ENCODE data around the gene NFAT5.

NFAT5 gene

GRCh38 chr16:69616082-69616481, 50.3 kb downstream of the NFAT5 start:
- TF ChIP-seq, protein P1, sequence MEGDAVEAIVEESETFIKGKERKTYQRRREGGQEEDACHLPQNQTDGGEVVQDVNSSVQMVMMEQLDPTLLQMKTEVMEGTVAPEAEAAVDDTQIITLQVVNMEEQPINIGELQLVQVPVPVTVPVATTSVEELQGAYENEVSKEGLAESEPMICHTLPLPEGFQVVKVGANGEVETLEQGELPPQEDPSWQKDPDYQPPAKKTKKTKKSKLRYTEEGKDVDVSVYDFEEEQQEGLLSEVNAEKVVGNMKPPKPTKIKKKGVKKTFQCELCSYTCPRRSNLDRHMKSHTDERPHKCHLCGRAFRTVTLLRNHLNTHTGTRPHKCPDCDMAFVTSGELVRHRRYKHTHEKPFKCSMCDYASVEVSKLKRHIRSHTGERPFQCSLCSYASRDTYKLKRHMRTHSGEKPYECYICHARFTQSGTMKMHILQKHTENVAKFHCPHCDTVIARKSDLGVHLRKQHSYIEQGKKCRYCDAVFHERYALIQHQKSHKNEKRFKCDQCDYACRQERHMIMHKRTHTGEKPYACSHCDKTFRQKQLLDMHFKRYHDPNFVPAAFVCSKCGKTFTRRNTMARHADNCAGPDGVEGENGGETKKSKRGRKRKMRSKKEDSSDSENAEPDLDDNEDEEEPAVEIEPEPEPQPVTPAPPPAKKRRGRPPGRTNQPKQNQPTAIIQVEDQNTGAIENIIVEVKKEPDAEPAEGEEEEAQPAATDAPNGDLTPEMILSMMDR (IDR thresholded peaks at IDR 0.05), result no peak
- DNase-seq (ENCODE audit: low spot score), result no peak
- Histone ChIP-seq H3K27ac (no peak overlapping the region), H3K4me3 (no peak overlapping the region)

DNA sequence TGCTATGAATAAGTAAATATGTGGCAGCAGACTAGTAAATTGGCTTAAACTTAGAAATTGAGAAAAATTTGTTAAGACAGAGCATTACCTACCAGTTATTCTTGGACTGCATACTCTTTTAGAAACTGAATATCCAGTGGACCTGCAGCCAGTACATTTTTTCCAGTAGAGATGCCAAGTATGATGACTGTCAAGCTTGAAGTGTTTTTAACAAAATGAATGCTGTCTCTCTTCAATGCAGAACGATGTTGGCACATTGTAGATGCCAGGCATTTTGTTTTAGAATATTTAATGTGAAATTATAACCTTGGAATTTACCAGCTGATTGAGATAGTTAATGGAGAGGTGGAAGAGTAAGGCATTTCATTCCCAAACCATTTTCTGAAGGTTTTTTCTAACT, 52.5 kb downstream of the NFAT5 start:
- peak overlapping the region in 1 of 2 donors; percentile 44 for H3K27ac ChIP-seq
- DNase-seq (ENCODE audit: low spot score), result no peak
- TF ChIP-seq, protein P1 (IDR thresholded peaks at IDR 0.05), result no peak
- no peak overlapping the region for H3K4me3 ChIP-seq

- TF ChIP-seq, protein P1 (IDR thresholded peaks at IDR 0.05), result no peak
- peak overlapping the region; percentile 19 to 40 for H3K27ac ChIP-seq
- no peak overlapping the region for H3K4me3 ChIP-seq
Measured at GRCh38 chr16:69618721-69619120, 53.0 kb downstream of the NFAT5 start.

DNA sequence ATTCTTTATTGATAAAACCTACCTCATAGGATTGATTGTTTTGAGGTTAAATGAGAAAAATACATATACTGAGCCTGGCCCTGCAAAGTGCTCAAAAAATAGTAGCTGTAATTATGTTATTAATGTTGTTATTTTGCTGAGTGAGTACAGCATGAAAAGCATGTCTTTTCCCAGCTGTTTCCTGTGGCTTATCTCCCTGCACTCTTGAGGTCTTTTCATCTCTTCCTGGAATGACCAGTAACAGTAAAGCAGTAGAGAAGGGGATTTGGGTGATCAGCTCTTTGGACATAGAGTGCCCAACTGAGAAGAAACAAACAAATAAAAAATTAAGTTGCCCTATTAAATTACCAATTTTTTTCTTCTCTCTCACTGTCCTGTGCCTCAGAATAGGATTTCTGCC, 53.7 kb downstream of the NFAT5 start:
- peak overlapping the region; percentile 15 to 19 for H3K27ac ChIP-seq
- TF ChIP-seq, protein P1 (IDR thresholded peaks at IDR 0.05), result no peak

More at GRCh38 chr16:69618721-69619120, 53.0 kb downstream of the NFAT5 start:
- no peak for DNase-seq (ENCODE audit: low spot score)

DNA sequence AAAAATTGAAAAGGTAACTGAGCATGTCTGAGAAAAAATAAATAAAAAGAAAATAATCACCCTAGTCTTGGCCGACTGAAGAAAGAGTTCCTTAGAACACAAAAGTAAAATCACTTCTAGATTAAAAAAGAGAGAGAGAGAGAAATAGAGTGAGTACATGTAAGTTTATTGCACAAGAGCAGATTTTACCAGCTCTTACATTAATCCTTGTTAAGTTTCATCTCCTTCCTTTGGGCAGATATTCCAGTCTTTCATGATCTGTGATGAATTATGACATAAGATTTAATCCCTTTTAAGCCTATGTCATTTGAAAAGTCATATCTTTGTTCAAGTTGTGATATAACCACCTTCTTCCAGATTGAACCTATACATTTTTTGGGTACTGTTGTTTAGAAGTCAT, 54.8 kb downstream of the NFAT5 start:
- Histone ChIP-seq H3K4me3 (no peak overlapping the region), H3K27ac (no peak overlapping the region)
- TF ChIP-seq, protein P1 (IDR thresholded peaks at IDR 0.05), result no peak
- no peak for DNase-seq (ENCODE audit: low spot score)

More for the DNA sequence above, 53.7 kb downstream of the NFAT5 start:
- DNase-seq (ENCODE audit: low spot score), result no peak
- H3K4me3 ChIP-seq, result no peak overlapping the region

DNA sequence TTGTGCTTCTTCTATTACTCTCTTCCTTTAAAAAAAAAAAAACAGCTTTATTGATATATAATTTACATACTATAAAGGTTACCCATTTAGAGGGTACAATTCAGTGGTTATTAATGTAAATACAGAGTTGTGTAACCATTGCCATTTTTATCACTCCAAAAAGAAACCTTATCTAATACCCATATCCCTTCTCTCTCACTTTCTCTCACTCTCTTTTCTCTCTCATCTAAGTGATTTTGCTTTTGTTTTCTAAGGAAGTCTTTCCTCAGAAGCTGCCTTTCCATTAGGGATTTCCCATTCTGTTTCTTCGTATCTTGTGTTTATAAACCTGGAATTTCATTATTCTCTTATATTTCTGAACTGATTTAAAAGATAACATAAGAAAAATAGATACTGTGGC, 55.5 kb downstream of the NFAT5 start:
- DNase-seq (ENCODE audit: low spot score), result no peak
- no peak overlapping the region for H3K4me3 ChIP-seq
- TF ChIP-seq, protein P1 (IDR thresholded peaks at IDR 0.05), result no peak
- no peak overlapping the region for H3K27ac ChIP-seq

DNA sequence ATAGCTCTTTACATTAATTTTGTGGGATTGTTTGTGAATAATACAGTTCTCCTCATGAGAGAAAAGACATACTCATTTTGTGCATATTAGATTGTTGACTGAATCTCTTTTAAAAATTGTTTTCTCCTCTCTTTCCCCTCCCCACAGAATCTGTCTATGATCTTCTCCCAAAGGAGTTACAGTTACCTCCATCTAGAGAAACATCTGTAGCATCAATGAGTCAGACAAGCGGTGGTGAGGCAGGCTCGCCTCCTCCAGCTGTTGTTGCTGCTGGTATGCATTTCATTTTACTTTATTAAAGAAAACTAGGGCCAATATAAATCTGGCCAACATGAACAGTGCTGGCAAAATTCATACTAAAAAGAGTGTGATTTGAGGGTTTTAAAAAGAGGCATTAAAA, 60.5 kb downstream of the NFAT5 start:
- Histone ChIP-seq H3K4me3 (no peak overlapping the region), H3K27ac (no peak overlapping the region)
- TF ChIP-seq, protein P1 (IDR thresholded peaks at IDR 0.05), result no peak
- DNase-seq (ENCODE audit: low spot score), result no peak
